Measurements from ENCODE around the gene FRAS1.

FRAS1 gene

DNA sequence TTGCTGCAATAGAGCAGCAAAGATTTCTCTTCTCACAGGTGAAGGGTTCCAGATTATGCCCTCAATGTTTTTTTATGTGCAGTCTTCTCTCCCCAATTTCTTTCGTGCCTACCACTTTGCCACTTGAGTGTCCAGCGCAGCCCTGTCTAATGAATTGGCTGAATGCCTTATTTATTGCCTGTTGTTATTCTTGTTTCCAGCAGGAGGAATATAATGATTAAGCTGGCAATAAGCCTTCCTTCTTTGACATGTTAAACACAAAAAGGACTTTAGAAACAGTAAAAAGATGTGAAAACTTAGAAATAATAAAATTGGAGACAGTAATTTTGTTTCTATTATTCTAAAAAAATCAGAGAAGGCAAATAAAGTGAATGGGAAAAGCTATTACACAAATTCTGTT lies 34.6 kb upstream of the FRAS1 start:
- no peak for DNase-seq (ENCODE audit: low read depth)
- no peak for TF ChIP-seq CTCF (IDR thresholded peaks at IDR 0.05; ENCODE audit: low read depth, low read length, missing control alignments)
- no peak overlapping the region for H3K4me3 ChIP-seq (ENCODE audit: low read depth, low read length)

GRCh38 chr4:78024085-78024484 lies 33.0 kb upstream of the FRAS1 start:
- no peak for TF ChIP-seq CTCF (IDR thresholded peaks at IDR 0.05; ENCODE audit: low read depth, low read length, missing control alignments)
- DNase-seq (ENCODE audit: low read depth), result no peak
- H3K4me3 ChIP-seq (ENCODE audit: low read depth, low read length), result no peak overlapping the region

DNA sequence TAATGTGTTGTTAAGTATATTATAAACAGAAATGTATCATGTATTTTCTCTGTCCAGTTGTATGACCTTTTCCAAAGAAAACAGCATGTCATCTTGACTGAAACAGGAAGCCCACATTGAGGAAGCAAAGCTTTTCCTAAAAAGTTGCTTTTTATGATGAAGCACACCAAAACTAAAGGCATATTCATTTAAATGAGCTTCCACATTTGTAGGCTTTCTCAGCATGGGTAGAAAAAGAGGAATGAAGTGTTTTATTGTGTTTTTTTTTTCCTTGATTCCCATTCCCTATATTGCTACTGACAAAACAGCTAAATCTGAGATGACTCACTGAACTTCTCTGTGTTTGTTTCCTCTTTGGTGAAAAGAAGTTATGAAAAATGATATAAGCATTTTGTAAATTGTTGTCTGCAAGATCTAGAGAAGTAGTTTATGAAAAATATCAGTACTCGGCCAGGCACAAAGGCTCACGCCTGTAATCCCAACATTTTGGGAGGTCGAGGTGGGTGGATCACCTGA lies 32.5 kb upstream of the FRAS1 start:
- DNase-seq (ENCODE audit: low read depth), result no peak
- H3K4me3 ChIP-seq (ENCODE audit: low read depth, low read length), result no peak overlapping the region
- TF ChIP-seq CTCF (IDR thresholded peaks at IDR 0.05; ENCODE audit: low read depth, low read length, missing control alignments), result no peak

DNA sequence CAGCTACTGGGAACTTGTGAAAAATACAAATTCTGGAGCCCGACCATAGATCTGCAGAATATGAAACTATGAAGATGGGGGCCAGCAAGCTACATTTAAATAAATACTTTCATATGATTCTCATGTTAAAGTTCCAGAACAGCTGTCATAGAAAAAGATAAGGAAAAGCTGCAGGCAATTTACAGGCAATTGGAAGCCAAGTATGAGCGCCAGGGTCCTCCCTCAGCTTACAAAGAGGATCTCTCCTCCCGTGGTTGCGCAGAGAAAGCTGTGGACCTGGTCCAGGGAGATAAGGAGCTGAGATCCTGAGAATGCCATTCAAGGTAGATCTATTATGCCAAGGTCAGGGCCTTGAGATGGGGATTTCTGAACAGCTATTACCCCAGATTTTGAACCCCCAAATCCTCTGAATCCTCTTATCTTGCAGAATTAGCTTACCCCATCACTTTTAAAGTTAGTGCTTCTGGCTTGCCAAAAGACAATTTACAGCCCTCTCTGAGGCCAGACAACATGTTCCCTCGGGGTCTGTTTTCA lies 25.6 kb upstream of the FRAS1 start:
- DNase-seq (ENCODE audit: low read depth), result no peak
- H3K4me3 ChIP-seq (ENCODE audit: low read depth, low read length), result no peak overlapping the region
- no peak for TF ChIP-seq CTCF (IDR thresholded peaks at IDR 0.05; ENCODE audit: low read depth, low read length, missing control alignments)

- no peak for TF ChIP-seq CTCF (IDR thresholded peaks at IDR 0.05; ENCODE audit: low read depth, low read length, missing control alignments)
- DNase-seq (ENCODE audit: low read depth), result no peak
- H3K4me3 ChIP-seq (ENCODE audit: low read depth, low read length), result no peak overlapping the region
Measured at GRCh38 chr4:78032446-78032845, 24.7 kb upstream of the FRAS1 start.

- no peak for TF ChIP-seq CTCF (IDR thresholded peaks at IDR 0.05; ENCODE audit: low read depth, low read length, missing control alignments)
- no peak for DNase-seq (ENCODE audit: low read depth)
- H3K4me3 ChIP-seq (ENCODE audit: low read depth, low read length), result no peak overlapping the region
Measured at GRCh38 chr4:78032929-78033328, 24.2 kb upstream of the FRAS1 start.

DNA sequence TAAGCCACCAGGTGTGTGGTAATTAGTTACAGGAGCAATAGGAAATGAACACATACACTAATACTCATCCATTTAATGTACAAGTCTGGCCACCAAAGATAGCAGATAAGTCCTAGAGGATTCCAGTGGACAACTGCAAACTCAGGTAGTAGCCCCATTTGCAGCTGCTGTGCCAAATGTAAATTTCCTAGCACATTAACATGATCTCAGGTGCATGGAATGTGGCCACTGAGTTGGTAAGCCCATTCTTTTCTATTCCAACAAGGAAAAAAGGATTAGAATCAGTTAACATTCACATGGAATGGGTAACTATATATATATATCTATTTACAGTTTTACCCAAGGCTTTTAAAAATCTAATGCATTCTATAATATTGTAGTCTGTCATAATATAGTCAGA lies 23.3 kb upstream of the FRAS1 start:
- no peak for TF ChIP-seq CTCF (IDR thresholded peaks at IDR 0.05; ENCODE audit: low read depth, low read length, missing control alignments)
- DNase-seq (ENCODE audit: low read depth), result no peak
- H3K4me3 ChIP-seq (ENCODE audit: low read depth, low read length), result no peak overlapping the region
